ENCODE results near the gene TRPM2.

TRPM2 gene

DNA sequence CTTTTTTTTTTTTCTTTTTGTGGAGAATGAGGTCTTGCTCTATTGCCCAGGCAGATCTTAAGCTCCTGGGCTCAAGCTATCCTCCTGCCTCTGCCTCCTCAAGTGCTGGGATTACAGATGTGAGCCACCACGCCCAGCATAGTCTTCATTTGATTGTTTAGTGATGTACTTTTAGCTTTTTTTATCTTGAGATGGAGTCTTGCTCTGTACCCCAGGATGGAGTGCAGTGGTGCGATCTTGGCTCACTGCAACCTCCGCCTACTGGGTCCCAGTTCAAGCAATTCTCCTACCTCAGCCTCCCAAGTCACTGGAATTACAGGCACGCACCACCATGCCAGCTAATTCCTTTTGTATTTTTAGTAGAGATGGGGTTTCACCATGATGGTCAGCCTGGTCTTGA, 77.9 kb downstream of the TRPM2 start:
- no peak for DNase-seq (ENCODE audit: low read depth)

DNA sequence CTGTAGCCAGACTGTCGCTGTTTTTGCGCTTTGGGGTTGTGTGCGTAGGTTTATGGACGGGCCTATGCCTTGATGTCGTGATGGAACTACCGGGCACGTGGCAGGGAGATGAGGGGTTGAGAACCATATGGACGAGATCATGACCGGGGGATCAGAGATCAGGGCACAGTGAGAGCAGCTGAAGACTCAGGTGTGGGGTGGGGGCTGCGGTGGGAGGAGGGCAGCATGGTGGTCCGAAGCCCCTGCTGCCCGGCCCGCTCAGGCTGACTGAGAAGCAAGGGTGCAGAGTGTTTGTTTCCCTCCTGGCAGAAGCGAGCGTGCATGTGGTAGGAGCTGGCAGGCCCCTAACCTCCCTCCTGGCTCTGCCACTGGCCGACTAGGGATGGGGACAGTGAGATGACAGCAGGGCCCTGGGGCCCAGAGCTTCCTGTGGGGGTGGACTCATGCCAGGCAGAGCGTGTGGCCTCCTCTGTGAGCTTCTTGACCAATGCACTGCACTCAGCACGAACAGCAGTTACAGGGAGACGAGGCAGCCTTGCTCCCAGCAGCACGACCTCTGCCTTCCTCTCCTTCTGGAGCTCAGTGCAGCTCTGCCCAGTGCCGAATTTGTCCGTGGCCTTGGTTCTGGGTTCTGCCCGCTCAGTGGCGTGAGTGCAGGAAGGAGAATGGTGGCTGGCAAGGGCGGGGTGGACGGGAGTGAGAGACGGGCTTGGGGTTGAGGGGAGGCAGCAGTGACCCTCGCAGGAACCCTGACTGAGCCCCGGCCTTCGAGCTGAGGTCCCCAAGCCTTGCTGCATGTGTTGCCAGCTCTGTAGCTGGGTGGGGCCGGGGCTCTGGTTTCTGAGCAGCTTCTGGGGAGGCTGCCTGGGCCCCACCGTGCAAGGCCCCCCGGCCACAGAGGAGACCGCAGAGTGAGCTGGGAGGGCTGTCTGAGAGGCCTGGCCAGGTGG, 79.7 kb downstream of the TRPM2 start:
- DNase-seq (ENCODE audit: low read depth), result no peak

DNA sequence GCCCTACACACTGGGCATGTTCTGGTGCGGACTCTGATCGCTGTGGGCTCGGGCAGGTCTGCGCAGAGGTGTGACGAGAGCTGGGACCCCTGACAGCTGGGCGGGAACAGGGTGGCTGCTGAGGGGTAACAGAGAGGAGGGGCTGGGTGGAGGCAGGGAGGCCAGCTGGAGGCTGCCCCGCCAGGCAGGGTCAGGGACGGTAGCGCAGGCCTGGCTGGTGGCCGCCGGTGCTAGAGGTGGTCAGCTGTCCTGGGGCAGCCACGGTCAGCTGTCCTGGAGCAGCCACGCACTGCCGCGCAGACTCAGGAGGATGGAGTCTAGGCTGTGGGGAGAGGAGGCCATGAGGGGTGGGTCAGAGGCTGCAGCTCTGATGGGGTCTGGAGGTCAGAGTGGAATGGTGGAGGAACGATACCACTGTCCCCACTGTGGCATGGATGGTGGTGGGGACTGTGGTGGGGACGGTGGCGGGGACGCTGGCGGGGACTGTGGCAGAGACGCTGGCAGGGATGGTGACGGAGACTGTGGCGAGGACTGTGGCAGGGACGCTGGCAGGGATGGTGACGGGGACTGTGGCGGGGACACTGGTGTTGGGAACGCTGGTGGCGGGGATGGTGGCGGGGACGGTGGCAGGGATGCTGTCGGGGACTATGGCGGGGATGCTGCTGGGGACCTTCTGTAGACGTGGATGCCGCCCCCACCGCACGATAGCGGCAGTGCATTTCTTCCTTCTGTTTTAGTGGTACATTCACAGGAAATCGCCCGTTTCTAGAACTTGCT, 80.6 kb downstream of the TRPM2 start:
- no peak for DNase-seq (ENCODE audit: low read depth)

DNA sequence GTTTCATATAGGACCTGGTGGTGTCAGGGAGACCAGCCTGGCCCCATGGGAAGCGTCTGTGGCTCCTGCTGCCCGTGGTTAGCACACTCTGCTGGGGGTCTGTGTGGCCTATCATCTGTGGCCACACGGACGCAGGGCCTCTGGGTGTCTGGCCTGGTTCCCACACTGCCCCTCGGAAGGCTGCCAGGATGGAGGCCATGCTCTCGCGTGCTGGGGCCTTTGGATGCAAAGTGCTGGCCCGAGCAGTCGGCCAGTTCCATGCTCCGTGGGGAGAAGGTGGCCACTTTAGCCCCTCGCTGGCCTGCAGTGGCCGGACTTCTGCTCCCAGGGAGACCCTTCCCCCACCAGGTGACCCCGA, 81.1 kb downstream of the TRPM2 start:
- no peak for DNase-seq (ENCODE audit: low read depth)

DNA sequence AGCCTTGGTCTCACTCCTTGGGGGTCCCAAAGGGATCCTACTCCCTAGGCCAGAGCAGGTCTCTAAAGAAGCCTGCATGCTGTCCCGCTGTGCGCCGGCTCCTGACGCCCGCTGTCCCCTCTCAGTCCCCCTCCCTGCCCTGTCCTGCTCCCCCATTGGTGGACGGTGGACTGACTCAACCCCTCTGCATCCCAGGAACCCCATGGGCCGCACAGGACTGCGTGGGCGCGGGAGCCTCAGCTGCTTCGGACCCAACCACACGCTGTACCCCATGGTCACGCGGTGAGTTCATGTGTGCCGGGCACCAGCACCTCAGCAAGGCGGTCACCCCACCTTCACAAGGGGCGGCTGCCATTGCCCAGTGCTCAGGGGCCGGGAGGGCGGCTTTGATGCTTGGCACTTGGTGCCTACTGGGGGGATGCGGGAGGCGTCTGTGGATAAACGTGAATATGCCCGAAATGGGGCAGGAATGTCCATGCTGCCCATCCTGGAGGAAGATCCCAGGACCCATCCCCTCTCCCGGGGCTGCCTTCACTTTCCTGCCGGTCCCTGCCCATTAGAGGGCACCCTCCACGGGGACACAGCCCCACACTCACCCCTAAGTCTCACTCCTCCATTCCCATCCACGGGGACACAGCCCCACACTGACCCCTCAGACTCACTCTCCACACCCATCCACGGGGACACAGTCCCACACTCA, 81.7 kb downstream of the TRPM2 start:
- no peak for DNase-seq (ENCODE audit: low read depth)

DNA sequence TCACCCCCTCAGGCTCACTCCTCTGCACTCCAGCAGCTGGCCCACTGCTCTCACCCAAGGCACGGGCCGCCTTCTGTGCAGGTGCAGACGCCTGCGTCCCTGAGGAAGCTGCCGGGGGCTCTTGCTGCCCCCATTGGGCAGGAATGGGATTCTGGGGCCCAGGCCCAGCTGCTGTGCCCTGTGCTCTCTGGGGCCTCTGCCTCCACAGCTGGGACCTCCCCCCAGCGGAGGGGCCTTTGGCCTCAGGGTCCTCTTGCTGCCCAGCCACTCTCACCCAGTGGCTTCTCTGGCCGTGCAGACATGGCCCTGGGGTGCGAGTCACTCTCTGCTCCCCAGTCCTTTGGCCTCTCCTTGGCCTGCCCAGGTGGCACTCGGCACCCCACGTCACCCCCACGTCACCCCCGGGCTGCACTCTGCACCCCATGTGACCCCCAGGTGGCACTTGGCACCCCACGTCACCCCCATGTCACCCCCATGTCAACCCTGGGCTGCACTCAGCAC, 82.7 kb downstream of the TRPM2 start:
- DNase-seq (ENCODE audit: low read depth), result no peak

DNA sequence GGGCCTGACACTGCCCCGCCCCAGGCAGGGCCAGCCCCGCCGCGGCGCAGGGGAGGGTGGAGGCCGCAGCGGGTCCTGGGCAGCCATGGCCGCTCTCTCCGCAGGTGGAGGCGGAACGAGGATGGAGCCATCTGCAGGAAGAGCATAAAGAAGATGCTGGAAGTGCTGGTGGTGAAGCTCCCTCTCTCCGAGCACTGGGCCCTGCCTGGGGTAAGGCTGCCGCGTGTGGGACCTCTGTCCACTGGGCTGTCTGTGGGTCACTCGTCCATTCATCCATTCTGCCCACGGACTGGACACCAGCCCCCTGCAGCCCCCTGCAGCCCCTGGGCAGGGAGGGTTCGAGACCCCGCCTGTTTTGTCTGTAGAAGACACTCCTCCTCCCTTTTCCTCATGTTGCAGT, 83.5 kb downstream of the TRPM2 start:
- no peak for DNase-seq (ENCODE audit: low read depth)

DNA sequence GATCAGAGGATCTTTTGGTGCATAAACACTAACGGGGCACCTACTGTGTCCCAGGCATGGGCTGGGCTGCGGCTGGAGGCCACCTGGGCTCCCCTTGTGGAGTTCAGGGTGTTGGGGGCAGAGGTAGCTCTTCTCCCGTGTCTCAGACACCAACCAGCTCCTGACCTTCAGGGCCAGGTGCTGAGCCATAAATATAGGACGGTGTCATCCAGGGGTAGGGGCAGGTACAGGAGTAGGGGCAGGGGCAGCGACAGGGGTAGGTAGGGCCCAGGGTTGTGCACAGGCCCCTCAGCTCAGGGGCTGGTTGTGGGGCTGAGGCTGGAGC, 83.9 kb downstream of the TRPM2 start:
- DNase-seq (ENCODE audit: low read depth), result no peak

DNA sequence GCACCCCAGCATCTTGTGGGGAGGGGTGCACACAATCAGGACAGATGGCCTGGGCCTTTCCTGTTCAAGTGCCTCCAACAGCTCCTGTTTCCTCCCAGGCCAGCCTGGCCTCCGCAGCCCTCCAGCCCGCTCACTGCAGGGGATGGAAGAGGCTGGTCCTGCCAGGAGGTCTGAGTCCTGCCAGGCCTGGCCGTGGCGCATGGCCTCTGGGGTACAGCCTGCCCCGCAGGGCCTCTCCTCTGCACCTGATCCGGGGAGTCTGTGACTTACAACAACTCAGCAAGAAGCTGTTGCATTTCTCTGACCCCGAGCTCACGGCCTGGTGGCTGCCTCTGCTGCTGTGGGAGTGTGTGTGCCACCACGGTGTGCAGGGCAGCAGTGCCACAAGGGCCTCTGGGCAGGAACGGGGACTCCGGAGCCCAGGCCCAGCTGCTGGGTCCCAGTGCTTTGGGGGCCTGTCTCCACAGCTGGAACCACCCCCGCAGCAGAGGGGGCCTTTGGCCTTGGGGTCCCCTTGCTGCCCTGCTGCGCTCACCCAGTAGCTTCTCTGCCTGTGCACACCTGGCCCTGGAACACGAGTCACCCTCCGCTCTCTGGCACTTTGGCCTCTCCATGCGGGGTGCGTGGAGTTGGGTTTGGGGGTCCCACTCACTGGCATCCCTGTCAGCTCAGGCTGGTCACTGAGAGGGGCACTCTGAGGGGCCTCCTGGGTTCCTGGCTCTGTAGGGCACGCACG, 84.4 kb downstream of the TRPM2 start:
- no peak for DNase-seq (ENCODE audit: low read depth)

DNA sequence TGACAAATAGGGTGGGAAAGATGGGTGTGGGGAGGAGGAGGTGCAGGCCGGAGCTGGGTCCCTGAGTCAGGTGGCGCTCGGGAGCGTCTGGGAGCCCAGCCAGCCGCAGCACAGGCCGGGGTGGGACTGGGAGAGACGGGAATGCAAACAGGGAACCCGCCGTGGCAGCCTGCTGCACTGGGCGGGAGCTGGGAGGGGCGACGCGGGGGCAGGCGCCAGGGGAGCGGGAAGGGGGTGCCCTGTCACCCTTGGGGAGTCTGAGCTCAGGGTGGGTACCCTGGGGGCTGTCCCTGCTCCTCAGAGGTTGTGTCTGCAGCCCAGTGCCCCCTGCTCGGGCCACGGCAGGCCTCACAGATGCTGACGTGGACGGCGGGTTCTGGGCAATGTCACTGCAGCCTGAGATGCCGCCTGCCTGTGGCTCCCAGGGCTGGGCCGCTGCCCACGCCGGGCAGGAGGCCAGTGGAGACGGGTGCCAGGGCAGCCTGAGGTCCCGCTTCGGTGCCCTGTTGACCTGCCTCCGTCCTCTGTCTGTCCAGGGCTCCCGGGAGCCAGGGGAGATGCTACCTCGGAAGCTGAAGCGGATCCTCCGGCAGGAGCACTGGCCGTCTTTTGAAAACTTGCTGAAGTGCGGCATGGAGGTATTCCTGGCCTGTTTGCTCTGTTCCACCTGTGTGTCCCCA, 85.2 kb downstream of the TRPM2 start:
- no peak for DNase-seq (ENCODE audit: low read depth)

DNA sequence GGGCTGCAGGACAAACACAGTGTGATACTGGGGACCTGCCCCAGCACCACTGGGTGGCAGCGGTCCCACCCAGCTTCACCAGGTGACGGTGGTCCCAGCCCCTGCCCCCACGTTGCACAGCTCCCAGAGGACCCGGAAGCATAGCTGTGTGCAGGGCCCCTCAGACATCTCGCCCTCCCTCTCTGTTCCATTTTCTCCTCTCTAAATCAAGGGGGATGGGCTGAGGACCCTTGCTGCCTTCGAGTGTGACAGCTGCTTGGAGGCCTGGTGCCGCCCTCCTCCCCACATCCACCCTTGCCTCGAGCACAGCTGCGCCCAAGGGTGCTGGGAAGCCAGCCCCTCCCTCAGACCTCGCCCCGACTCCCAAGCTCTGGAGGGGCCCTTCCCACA, 85.8 kb downstream of the TRPM2 start:
- no peak for DNase-seq (ENCODE audit: low read depth)

DNA sequence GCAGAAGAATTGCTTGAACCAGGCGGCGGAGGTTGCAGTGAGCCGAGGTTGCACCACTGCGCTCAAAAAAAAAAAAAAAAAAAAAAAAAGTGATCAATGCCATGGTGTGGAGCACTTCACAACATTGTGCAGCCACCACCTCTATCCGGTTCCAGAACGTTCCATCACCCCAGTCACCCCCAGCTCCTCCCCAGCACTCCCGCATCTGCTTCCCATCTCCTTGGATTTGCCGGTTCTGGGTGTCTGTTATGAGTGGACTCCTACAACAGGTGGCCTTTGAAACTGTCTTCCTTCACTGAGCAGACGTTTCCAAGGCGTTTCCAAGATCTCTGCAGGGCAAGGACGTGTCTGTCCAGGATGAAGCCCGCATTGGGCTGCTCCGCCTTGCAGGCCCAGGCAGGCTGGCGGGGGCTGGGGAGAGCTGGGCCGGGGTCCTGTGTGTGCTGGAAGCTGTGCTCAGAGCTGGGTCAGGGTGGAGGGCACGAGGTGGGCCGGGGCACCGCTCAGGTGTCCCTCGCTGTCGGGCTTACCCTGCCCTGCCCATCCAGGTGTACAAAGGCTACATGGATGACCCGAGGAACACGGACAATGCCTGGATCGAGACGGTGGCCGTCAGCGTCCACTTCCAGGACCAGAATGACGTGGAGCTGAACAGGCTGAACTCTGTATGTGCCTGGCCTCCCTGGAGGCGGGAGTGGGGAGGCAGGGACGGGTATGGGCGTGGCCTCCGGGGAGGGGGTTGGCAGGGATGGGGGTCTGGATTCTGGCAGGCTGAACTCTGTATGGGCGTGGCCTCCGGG, 87.0 kb downstream of the TRPM2 start:
- no peak for DNase-seq (ENCODE audit: low read depth)

DNA sequence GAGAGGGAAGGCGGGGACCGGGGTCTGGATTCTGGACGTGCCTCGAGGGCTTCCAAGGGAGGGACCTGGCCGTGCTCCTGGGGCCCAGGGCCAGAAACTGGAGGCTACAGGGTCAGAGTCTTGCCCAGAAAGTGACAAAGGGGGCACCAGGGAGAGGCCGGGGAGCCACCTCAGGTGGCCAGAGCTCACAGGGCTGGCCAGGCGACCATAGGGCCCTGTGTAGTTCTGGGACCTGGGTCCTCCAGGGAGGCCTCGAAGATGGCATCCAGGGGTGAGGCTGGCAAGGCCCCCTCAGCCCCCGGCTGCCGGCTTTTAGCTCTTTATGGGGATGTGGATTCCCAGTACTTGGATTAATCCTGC, 87.6 kb downstream of the TRPM2 start:
- no peak for DNase-seq (ENCODE audit: low read depth)

DNA sequence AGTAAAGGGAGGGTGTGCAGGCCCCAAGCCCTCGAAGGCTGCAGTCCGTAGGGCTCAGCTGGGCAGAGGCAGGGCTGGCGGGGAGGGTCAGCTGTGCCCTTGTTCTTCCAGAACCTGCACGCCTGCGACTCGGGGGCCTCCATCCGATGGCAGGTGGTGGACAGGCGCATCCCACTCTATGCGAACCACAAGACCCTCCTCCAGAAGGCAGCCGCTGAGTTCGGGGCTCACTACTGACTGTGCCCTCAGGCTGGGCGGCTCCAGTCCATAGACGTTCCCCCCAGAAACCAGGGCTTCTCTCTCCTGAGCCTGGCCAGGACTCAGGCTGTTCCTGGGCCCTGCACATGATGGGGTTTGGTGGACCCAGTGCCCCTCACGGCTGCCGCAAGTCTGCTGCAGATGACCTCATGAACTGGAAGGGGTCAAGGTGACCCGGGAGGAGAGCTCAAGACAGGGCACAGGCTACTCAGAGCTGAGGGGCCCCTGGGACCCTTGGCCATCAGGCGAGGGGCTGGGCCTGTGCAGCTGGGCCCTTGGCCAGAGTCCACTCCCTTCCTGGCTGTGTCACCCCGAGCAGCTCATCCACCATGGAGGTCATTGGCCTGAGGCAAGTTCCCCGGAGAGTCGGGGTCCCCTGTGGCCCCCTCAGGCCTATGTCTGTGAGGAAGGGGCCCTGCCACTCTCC, 88.3 kb downstream of the TRPM2 start:
- no peak for DNase-seq (ENCODE audit: low read depth)

DNA sequence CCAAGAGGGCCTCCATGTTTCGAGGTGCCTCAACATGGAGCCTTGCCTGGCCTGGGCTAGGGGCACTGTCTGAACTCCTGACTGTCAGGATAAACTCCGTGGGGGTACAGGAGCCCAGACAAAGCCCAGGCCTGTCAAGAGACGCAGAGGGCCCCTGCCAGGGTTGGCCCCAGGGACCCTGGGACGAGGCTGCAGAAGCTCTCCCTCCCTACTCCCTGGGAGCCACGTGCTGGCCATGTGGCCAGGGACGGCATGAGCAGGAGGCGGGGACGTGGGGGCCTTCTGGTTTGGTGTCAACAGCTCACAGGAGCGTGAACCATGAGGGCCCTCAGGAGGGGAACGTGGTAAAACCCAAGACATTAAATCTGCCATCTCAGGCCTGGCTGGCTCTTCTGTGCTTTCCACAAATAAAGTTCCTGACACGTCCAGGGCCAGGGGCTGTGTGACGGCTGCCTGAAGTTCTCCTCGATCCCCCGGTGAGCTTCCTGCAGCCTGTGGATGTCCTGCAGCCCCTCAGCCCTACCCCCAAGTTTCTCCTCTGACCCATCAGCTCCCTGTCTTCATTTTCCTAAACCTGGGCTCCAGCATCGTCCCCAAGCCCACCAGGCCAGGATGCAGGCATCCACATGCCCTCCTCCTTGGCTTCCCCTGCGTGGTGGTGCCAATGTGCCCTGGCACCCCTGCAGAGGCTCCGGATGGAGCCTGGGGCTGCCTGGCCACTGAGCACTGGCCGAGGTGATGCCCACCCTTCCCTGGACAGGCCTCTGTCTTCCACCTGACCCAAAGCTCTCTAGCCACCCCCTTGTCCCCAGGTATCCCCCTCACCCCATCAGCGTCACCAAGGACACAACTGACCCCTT, 89.1 kb downstream of the TRPM2 start:
- DNase-seq (ENCODE audit: low read depth), result no peak

DNA sequence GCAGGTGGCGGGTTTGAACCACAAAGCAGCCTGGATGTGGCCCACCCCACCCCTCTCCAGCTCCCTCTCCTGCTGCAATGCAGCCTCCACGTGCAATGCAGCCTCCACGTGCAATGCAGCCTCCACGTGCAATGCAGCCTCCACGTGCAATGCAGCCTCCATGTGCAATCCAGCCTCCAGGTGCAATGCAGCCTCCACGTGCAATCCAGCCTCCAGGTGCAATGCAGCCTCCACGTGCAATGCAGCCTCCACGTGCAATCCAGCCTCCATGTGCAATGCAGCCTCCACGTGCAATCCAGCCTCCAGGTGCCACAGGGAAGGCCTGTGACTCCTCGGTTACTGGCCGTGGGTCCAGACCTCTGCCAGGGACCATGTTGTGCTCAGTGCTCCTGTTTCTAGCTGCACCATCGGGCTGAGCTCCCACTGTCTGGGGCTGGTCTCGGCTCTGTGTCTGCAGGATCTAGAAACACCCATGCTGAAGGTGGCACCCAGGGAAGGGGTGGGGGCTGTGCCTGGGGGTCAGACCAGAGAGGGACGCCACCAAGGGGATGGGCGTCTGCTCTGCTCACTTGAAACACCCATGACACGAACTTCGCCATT, 90.0 kb downstream of the TRPM2 start:
- DNase-seq (ENCODE audit: low read depth), result no peak

DNA sequence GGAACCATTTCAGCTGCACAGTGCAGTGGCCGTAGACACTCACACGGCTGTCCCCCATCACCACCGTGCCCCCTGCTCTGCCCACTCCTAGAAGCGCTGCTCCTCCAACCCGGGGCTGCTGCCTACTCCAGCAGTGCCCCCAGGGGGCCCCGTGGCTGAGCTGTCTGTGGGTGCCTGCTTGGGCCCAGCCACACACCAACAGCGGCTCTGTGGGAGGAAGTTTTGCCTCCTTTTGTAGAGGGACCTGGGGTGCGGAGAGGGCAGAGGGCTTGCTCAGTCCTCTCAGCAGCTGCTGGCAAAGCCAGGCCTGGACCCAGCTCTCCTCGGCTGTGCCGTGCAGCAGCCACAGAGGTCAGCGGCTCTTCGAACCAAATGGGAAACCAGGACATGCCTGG, 90.5 kb downstream of the TRPM2 start:
- no peak for DNase-seq (ENCODE audit: low read depth)

DNA sequence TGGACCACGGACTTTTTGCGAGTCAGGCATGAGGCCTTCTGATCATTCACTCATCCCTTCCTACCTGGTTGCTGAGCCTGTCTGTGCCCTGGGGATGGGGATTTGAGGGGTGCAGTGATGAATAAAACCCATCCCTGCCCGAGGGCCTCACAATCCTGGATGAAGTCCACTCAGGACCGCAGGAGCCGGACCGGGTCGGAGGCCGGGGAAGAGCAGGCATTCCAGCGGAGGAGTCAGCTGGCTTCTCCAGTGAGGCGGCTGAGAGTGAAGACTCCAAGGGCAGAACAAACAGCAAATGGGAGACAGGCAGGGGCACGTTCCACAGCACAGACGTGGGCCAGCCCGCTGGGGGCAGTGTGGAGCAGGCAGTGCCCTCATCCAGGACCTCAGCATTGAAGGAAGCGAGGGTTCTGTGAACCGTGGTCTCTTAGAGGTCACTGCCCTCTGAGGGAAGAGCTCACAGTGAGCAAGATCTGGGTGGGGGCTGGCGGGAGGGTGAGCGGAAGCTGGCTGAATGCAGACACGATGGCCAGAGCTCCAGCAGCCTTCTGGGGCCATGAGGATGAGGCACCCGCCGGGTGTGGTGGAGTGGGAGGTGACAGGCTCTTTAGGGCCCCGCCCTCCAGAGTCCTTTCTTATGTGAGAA, 91.0 kb downstream of the TRPM2 start:
- no peak for DNase-seq (ENCODE audit: low read depth)
